Measurements from ENCODE around the gene KLK13.

Gene KLK13, protein sequence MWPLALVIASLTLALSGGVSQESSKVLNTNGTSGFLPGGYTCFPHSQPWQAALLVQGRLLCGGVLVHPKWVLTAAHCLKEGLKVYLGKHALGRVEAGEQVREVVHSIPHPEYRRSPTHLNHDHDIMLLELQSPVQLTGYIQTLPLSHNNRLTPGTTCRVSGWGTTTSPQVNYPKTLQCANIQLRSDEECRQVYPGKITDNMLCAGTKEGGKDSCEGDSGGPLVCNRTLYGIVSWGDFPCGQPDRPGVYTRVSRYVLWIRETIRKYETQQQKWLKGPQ

GRCh38 chr19:51064534-51065220 is at the start of gene KLK13:
Gene KLK13 (minus strand): TSS chr19:51065092. CDS start chr19:51065067, 25 bp downstream.
- peak; percentile 27 for DNase-seq

GRCh38 chr19:51114087-51114729 is 49.3 kb upstream of the KLK13 start:
- DNase-seq: no peak

- DNase-seq: no peak
Observed at GRCh38 chr19:51111606-51112005, 46.7 kb upstream of the KLK13 start.

DNA sequence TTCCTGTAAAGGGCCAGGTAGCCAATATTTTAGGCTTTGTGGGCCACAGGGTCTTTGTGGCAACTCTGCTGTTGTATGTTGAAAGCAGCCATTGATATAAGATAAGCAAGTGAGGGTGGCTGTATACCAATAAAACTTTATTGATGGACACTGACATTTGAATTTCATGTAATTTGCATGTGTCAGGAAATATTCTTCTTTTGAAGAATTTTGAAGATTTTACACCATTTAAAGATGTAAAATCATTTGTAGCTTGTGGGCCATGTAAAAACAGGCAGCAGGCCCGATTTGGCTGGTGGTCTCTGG is 45.7 kb upstream of the KLK13 start:
- DNase-seq: no peak

- no peak for DNase-seq
Observed at GRCh38 chr19:51108805-51109146, 43.9 kb upstream of the KLK13 start.

GRCh38 chr19:51108066-51108804 is 43.3 kb upstream of the KLK13 start, which contains the start of gene CTU1:
Gene CTU1 (minus strand): TSS chr19:51108409. CDS start chr19:51104569, 3,840 bp downstream.
- DNase-seq: peak; percentile 99

DNA sequence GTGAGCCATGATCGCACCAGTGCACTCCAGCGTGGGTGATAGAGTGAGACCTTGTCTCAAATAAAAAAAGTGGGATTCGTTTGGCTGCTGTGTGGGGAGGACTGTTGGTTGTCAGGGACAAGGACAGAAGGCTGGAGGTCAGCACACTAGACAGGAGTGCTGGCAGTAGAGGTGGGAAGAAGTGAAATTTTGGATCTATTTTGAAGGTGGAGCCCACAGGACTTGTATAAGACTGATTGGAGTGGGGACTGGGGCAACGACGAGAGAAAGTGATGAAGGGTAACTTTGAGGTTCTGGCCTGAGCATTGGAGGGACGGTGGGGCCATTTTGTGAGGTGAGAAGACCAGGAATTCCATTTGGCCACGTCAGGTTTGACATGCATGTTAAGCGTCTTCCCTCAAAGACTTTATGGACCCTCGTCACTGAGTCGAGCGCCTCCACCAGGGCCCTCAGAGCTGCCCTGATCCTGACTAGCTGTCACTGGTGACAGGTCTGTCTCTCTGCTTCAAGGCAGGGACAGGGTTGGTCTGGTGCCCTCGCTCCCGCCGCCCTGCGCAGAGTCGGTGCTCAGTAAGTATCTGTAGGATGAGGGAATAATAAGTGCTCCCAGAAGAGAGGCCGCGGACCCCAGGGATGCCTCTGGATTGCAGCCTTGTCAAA is 42.6 kb upstream of the KLK13 start:
- no peak for DNase-seq

GRCh38 chr19:51103926-51104341 is 39.0 kb upstream of the KLK13 start:
- DNase-seq: peak; percentile 55

DNA sequence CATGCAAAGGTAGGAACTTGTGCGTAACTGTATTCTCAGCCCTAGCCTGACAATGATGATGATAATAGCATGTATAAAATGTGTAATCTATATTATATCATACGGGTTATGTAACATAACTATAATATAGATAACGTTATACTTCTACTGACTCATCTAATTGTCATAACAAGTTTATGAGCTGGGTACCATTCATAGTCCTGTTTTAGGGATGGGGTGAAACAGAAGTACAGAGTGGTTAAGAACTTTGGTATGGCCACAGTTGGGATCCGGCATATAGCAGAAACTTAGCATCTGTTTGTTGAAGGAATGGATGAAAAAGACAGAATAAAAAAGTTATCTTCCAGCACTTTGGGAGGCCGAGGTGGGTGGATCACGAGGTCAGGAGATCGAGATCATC is 38.1 kb upstream of the KLK13 start:
- DNase-seq: no peak

DNA sequence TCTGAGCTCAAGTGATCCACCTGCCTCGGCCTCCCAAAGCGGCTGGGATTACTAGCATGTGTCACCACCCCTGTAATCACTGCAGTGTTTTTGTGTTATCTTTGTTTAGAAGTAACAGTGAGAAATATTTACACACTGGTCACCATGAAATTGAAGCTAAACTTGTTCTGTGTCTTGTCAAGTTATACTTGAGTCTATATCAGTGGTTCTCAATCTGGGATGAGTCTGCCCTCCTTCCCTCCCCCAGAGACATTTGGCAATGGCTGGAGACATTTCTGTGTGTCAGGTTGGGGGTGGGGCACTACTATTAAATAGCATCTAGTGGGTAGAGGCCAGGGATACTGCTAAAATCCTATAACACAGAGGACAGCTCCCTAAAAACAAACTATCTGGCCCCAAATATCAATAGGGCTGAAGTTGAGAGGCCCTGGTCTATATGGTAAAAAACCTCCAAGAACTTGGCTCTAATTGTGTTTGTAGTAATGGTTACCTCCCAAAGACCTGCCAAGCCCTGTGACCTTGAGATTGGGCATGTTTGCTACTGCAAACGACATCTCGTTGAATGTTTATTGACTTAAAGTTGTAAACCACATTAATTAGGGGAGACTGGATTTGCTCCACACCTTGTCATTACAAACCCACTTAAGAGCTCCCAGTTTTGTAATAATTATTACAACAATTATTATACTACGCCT is 36.4 kb upstream of the KLK13 start:
- DNase-seq: no peak

- DNase-seq: no peak
Observed at GRCh38 chr19:51100601-51101000, 35.7 kb upstream of the KLK13 start.

GRCh38 chr19:51099047-51099382 is 34.1 kb upstream of the KLK13 start:
- DNase-seq: no peak

DNA sequence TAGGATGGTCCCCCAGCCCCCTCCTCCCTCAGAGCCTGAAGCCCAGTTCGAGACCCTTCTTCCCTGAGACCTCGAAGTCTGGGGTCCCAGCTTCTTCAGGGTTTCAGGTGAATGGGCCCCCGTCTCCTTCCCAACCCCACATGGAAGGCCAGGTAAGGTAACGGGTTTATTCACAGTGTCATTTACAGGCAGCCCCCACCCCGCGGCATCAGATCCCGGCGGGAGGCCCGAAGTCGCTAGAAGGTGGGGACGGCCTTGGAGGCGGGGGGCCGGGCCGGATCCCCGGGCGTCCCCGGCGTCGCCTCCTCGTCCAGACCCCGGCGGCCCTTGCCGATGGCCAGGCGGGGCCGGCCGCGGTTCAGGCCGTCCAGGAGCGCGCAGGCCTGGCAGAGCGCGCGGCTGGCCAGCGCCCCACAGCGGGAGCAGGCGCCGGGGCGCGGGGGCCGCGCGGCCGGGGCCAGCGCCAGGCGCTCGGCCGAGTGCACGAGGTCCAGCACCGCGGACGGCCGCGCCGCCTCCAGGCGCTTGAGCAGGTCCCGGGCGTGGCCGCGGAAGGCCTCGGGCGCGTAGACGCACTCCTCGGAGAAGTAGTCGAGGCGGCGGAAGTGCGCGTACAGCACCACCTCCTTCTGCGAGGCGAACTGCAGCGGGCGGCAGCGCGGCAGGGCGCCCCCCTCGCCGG is 33.6 kb upstream of the KLK13 start:
- peak; percentile 31 for DNase-seq

DNA sequence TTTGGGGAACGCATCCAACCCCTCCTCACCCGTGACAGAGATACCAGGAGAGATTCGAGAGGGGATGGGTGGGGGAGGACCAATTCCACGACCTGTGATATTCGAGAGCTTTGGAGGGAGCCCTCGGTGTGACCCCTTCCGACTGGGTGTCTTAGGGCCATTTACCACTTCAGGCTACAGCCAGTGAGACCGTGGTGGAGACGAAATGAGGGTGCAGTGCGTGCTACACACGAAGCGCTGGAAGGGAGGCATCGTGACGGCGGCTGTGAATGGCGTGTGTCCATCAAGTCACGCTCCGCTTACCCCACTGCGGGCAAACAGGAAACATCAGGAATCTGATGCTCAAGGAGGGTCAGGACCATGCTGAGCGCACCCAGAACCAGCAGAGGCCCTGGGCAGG is 32.9 kb upstream of the KLK13 start:
- no peak for DNase-seq

DNA sequence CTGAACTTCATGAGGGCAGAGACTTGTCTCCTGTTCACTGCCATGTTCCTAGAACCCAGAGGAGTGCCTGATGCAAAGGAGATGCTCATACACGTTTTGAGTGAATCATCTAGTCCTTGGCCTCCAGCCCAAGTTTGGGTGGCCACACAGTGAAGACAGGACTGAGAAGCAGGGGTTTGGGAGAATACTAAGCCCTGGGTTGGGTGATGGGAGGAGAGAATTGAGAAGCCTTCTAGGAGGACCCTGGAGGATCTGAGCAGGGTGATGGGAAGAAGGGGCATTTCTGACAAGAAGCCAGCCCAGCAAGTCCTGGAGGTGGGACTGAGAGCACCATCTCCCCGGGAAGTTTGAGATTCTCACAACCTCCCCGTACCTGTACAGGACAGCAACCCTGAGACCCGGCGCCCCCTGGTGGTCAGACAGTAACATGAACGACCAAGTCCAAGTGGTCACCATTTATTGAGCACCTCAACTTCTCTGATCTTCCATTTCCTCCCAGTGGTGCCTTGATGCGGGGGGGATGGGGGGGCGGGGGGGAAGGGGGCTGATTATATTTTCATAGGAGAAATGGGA is 32.4 kb upstream of the KLK13 start:
- DNase-seq: peak; percentile 43

GRCh38 chr19:51096473-51097165 is 31.7 kb upstream of the KLK13 start:
- DNase-seq: no peak

DNA sequence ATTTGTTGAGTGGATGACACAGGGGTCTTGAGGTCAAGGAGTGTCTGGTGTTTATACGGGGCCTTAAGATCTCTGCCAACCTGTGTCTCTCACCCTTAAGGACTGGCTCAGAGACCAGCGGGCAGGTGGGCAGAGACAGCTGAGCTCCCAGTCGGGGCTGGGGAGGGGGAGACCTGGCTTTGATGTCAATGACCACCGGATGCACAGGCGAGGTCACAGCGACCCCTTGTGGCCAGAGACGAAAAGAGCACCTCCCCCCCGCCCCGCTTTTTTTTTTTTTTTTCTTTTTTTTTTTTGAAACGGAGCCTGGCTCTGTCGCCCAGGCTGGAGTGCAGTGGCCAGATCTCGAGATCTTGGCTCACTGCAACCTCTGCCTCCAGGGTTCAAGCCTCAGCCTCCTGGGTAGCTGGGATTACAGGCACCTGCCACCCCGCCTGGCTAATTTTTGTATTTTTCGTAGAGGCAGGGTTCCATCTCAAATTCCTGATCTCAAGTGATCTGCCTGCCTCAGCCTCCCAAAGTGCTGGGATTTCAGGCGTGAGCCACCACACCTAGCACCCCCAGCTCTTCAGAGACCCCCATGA is 29.9 kb upstream of the KLK13 start:
- peak; percentile 80 for DNase-seq

- no peak for DNase-seq
Observed at GRCh38 chr19:51093510-51094345, 28.8 kb upstream of the KLK13 start.

DNA sequence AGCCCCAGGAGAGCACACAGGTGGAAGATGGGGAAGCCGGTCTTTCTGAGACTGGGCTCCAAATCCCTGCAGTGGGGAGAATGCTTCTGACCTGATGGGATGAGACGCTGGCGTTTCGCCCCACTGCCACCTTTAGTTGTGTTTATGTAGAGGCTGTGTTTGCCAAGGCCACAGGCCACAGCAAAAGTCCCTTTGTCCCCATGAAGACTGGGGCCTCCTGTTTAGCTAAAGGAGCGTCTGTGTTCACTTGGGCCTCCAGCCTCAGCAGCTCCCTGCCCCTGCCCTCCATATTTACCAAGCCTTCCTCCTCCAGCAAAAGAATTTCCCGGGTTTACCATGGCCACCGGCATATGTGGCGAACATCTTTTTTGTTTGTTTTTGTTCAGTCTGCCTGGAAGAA is 28.2 kb upstream of the KLK13 start:
- no peak for DNase-seq

Measured in retina (tissue), 1 donor.